HCT116 (cell line): Measurements from ENCODE around the gene EZH1. TPM values are rescaled to one million over a fixed set of nuclear protein-coding genes. Genes with fewer than 3 reads are reported as not detected.

Experiments used
- ATAC-seq: fragments of 200-7000 bp; cut with Tn5 transposase; 2 replicates; pipeline ENCODE4 v1.9.1; 2020; ENCODE audit warnings: mild to moderate bottlenecking, moderate library complexity
- BruUV-seq: library from RNA; stranded (reverse); fragments of 400-500 nt; replicated peaks from 2 replicates; lab custom pipeline; 2021; lab: Mats Ljungman, UMichigan
- CTCF ChIA-PET: fragments of 300-600 bp; sonication (Branson Sonifier 250); formaldehyde crosslinking; loops from one replicate; lab custom pipeline; 2021; ENCODE audit warnings: antibody characterized with exemption; lab: Charles Lee
- POLR2A ChIA-PET: fragments of 300-600, 350-600 bp; sonication (Branson Sonifier 250); formaldehyde crosslinking; loops from one replicate; lab custom pipeline; 2021; ENCODE audit warnings: antibody characterized with exemption; lab: Charles Lee
- RAD21 ChIA-PET, 2 experiments: fragments of 300-600 bp; sonication (Branson Sonifier 250); formaldehyde crosslinking; loops; one replicate each; lab custom pipeline; 2023; ENCODE audit warnings: low total read pairs in 2 of 2; ENCODE audit not compliant: uncharacterized antibody in 2 of 2, unreplicated experiment in 2 of 2, low non-redundant PET in 1 of 2; lab: Charles Lee
- DNase-seq: peaks from one replicate; pipeline ENCODE4 v3.0.0-alpha.2; 2010; ENCODE audit warnings: low read depth, low spot score
- H2AFZ ChIP-seq: fragments of 200-600 bp; shearing (Covaris generic), sonication (generic); 2 replicates; pipeline ENCODE4 v1.6.1; 2017; ENCODE audit warnings: low read depth, mixed run types, mixed read lengths, antibody characterized with exemption, low read length; ENCODE audit not compliant: poor library complexity, severe bottlenecking
- H3K27ac ChIP-seq: 2 replicates; pipeline ENCODE4 v1.5.1; 2012; ENCODE audit warnings: low read depth, low read length
- H3K27me3 ChIP-seq: fragments of 200-600 bp; sonication (generic); 2 replicates; pipeline ENCODE4 v1.6.1; 2016; ENCODE audit warnings: mixed run types, low read length, mixed read lengths; ENCODE audit not compliant: insufficient read depth
- H3K36me3 ChIP-seq, 2 experiments: fragments of 200-500 bp in 1 of 2; fragments of 200-600 bp in 1 of 2; sonication (Bioruptor generic) in 1 of 2; sonication (generic) in 1 of 2; 2 replicates each; pipeline versions ENCODE4 v1.5.1 to v1.6.1; 2014 to 2016; ENCODE audit warnings: low read length in 2 of 2, inconsistent platforms in 1 of 2, mixed read lengths in 1 of 2, mixed run types in 1 of 2; ENCODE audit not compliant: insufficient read depth in 2 of 2, control insufficient read depth in 1 of 2
- H3K4me1 ChIP-seq, 2 experiments: fragments of 200-600 bp in 1 of 2; sonication (generic) in 1 of 2; 2 replicates each; pipeline versions ENCODE4 v1.5.1 to v1.6.1; 2012 to 2017; ENCODE audit warnings: low read length in 2 of 2, inconsistent platforms in 1 of 2, mild to moderate bottlenecking in 1 of 2, mixed read lengths in 1 of 2, mixed run types in 1 of 2, moderate library complexity in 1 of 2; ENCODE audit not compliant: insufficient read depth in 2 of 2, control insufficient read depth in 1 of 2
- H3K4me2 ChIP-seq: fragments of 200-600 bp; sonication (generic); 2 replicates; pipeline ENCODE4 v1.6.1; 2017; ENCODE audit warnings: mixed run types, low read length, mixed read lengths
- H3K4me3 ChIP-seq, 2 experiments: fragments of 200-600 bp in 1 of 2; sonication (generic) in 1 of 2; replicated peaks in 1 of 2; 2 replicates each; pipeline ENCODE4 v1.5.1; 2011 to 2016; ENCODE audit warnings: low read length in 2 of 2, control low read depth in 1 of 2, low read depth in 1 of 2, mild to moderate bottlenecking in 1 of 2, mixed read lengths in 1 of 2, mixed run types in 1 of 2
- H3K79me2 ChIP-seq: fragments of 200-600 bp; sonication (generic); 2 replicates; pipeline ENCODE4 v1.6.1; 2017; ENCODE audit warnings: mild to moderate bottlenecking, mixed run types, low read length, moderate library complexity, mixed read lengths; ENCODE audit not compliant: insufficient read depth
- H3K9ac ChIP-seq: fragments of 200-600 bp; sonication (generic); 2 replicates; pipeline ENCODE4 v1.6.1; 2016; ENCODE audit warnings: low read length, mixed read lengths
- H3K9me2 ChIP-seq: fragments of 200-600 bp; sonication (generic), shearing (Covaris generic); 2 replicates; pipeline ENCODE4 v1.6.1; 2017; ENCODE audit warnings: mixed run types, mild to moderate bottlenecking, moderate library complexity; ENCODE audit not compliant: insufficient read depth
- H3K9me3 ChIP-seq, 2 experiments: fragments of 200-500 bp in 1 of 2; fragments of 200-600 bp in 1 of 2; sonication (Bioruptor generic) in 1 of 2; sonication (generic) in 1 of 2; 2 replicates each; pipeline ENCODE4 v1.6.1; 2014 to 2017; ENCODE audit warnings: low read length in 2 of 2, mixed read lengths in 2 of 2, inconsistent platforms in 1 of 2, low read depth in 1 of 2, mild to moderate bottlenecking in 1 of 2, mixed run types in 1 of 2, moderate library complexity in 1 of 2; ENCODE audit not compliant: control insufficient read depth in 1 of 2, insufficient read depth in 1 of 2
- H4K20me1 ChIP-seq: fragments of 200-600 bp; sonication (generic), shearing (Covaris generic); 2 replicates; pipeline ENCODE4 v1.6.1; 2017; ENCODE audit warnings: mixed run types, mild to moderate bottlenecking, moderate library complexity; ENCODE audit not compliant: insufficient read depth
- CBX3 ChIP-seq: IDR thresholded peaks from 2 replicates; pipeline ENCODE4 v1.6.1; 2012; ENCODE audit warnings: low read depth
- ELF1 ChIP-seq: IDR thresholded peaks from 2 replicates; pipeline ENCODE4 v1.6.1; 2012; ENCODE audit warnings: low read depth, borderline replicate concordance
- EZH2phosphoT487 ChIP-seq: fragments of 200-600 bp; IDR thresholded peaks from 2 replicates; pipeline ENCODE4 v1.6.1; 2018; ENCODE audit warnings: antibody characterized with exemption, borderline replicate concordance
- TCF7L2 ChIP-seq: IDR thresholded peaks from 2 replicates; pipeline ENCODE4 v1.7.0; 2011; ENCODE audit warnings: borderline replicate concordance, inconsistent platforms; ENCODE audit not compliant: insufficient read depth, insufficient read length; ENCODE audit errors: extremely low read depth
- YY1 ChIP-seq: IDR thresholded peaks from 2 replicates; pipeline ENCODE4 v1.6.1; 2011; ENCODE audit warnings: low read length, low read depth, moderate library complexity, mild to moderate bottlenecking; ENCODE audit not compliant: insufficient replicate concordance; ENCODE audit errors: extremely low read depth
- ZFX ChIP-seq: fragments of 450-650 bp; IDR thresholded peaks from 2 replicates; pipeline ENCODE4 v1.6.1; 2017
- ZNF274 ChIP-seq: fragments of 200-500 bp; sonication (Bioruptor generic); IDR thresholded peaks from 2 replicates; pipeline ENCODE4 v1.6.1; 2014; ENCODE audit warnings: mild to moderate bottlenecking, low read depth, low read length, inconsistent platforms
- intact Hi-C: fragments of 100-400 bp; cut with micrococcal nuclease; formaldehyde crosslinking; loops from 2 replicates; pipeline ENCODE4 v1.10.0; 2022
- total RNA-seq: library from RNA; stranded (reverse); gene quantifications from one replicate; pipeline ENCODE4 v1.2.1, GENCODE V29; 2021; ENCODE audit not compliant: unreplicated experiment
- TF ChIP-seq, protein P1 (sequence below): IDR thresholded peaks from 2 replicates; pipeline ENCODE4 v1.6.1; 2012
- TF ChIP-seq, protein P2 (sequence below): IDR thresholded peaks from 2 replicates; pipeline ENCODE4 v1.6.1; 2012

EZH1 gene
- total RNA-seq, 1 experiment from 2014 or later, result 29.3 TPM

DNA sequence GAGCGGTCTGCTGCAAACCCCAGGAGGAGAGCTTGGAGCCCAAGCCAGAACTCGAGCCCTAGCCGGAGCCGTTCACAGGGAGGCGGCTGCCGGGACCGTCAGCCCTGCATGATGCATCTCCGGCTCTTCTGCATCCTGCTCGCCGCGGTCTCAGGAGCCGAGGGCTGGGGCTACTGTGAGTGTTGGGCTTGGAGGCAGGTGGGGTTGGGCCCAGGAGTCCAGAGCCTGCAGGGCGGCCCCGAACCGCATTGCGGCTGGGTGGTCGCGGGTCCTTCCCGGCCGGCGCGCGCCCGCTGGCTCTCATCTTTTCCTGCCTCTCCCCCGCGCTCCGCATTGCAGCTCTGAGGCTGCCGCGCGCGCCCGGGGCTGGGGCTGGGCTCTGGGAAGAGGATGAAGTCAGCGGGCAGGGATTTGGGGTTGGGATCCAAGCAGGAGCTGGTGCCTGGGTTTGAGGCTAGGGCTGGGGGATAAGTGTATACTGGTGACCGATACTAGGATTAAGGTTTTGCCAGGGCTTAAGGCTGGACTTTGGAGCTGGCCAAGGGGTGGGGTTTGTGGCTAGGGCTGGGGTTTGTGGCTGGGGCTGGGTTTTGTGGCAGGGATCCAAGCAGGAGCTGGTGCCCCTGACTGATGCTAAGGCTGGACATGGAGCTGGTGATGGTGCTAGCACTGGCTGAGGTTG lies 62.0 kb downstream of the EZH1 start:
- Histone ChIP-seq H3K79me2 (no peaks in the 10 kb centered on the region), H3K4me1 (peaks cover 32 to 50% of the 10 kb centered on the region in 2 experiments), H3K27me3 (no peaks in the 10 kb centered on the region), H3K27ac (peak overlapping the region; percentile 24; the same call in 1 of the 2 replicates), H2AFZ (peak overlapping the region; percentile 89), H3K9ac (peak overlapping the region; percentile 60), H3K9me2 (no peaks in the 10 kb centered on the region), H3K36me3 (no peaks in the 10 kb centered on the region), H3K4me3 (peak overlapping the region; percentile 54 to 70), H3K9me3 (no peaks in the 10 kb centered on the region), H3K4me2 (peak overlapping the region; percentile 99), H4K20me1 (no peaks in the 10 kb centered on the region)
- BruUV-seq, result no TSS peak
- POLR2A ChIA-PET, result interaction anchor here (1.0 kb wide), 1 partner anchor 105 kb away, joined by 5 read pairs; the partner anchor contains the start of gene PSMC3IP
- no peak for ATAC-seq
- TF ChIP-seq YY1 (no peak), EZH2phosphoT487 (no peak), TCF7L2 (peak; percentile 18)
- TF ChIP-seq, protein P1, sequence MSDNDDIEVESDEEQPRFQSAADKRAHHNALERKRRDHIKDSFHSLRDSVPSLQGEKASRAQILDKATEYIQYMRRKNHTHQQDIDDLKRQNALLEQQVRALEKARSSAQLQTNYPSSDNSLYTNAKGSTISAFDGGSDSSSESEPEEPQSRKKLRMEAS, result no peak
- intact Hi-C loops, result no loop called here
- CTCF ChIA-PET, result interaction anchor here (1.3 to 1.9 kb wide), 2 partner anchors 9 to 105 kb away, joined by 3 to 12 read pairs; partner anchors contain the start of gene PSMC3IP
- RAD21 ChIA-PET, result interaction anchor here in 1 of 2 experiments (1.1 kb wide), 1 partner anchor 104 kb away, joined by 3 read pairs; no protein-coding TSS in a partner anchor
- no peak for DNase-seq

DNA sequence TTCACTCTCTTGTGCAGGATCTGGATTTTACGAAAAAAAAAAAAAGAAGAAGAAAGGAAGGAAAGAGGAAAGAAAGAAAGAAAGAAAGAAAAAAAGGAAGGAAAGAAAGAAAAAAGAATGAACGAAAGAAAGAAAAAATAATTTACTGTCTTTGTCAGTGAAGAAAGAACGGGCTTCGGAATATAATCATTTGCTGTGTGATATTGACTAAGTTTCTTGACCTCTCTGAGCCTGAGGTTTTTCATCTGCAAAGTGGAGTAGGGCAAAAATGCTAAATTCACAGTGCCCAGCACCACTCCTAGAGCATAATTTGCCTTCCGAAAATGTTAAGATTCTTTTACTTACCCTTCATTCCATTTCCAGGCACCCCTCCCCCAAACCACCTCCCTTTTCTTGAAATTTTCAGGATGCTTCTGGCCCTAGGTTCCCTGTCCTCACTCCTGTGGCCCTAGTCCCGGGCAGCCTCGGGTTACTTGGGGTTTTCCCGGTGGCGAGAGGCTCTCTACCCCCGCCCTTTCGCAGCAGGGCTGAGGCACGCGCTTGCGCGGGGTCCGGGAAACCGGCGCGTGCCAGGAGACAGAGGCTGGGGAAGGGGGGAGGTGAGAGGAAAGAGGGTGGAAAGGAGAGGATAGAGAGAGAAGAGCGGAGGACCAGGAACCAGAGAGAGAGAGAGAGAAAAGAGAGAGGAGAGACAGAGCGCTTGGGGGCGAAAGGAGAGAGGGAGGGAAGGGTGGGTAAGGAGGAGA lies 62.7 kb downstream of the EZH1 start, which contains the start of gene CNTNAP1:
CNTNAP1 (plus strand) TSS at position 556 of the 746 bp plus-strand sequence. CDS start 299 bp downstream, outside the sequence.
- peaks cover 36 to 57% of the 10 kb centered on the region in 2 experiments for H3K4me1 ChIP-seq
- no peaks in the 10 kb centered on the region for H3K79me2 ChIP-seq
- H3K27me3 ChIP-seq, result no peaks in the 10 kb centered on the region
- intact Hi-C loops, result no loop called here
- peak within 1 kb of the TSS; percentile 60 for H3K9ac ChIP-seq
- peak within 1 kb of the TSS; percentile 89 for H2AFZ ChIP-seq
- no peaks in the 10 kb centered on the region for H3K36me3 ChIP-seq
- ChIA-PET CTCF (interaction anchor here (1.3 to 1.9 kb wide), 2 partner anchors 8 to 104 kb away, joined by 3 to 12 read pairs; partner anchors contain the start of gene PSMC3IP), RAD21 (interaction anchor here in 1 of 2 experiments (1.1 kb wide), 1 partner anchor 104 kb away, joined by 3 read pairs; no protein-coding TSS in a partner anchor), POLR2A (no interaction called here)
- H3K27ac ChIP-seq, result peak within 1 kb of the TSS; percentile 24; the same call in 1 of the 2 replicates
- ATAC-seq (peak; percentile 7; the same call in 1 of the 2 replicates), DNase-seq (no peak)
- peak within 1 kb of the TSS; percentile 99 for H3K4me2 ChIP-seq
- no peaks in the 10 kb centered on the region for H3K9me2 ChIP-seq
- no peaks in the 10 kb centered on the region for H4K20me1 ChIP-seq
- TF ChIP-seq, protein P1, result 0 out of 2 replicates have a peak, but pooled peaks have one; percentile 43
- TF ChIP-seq, protein P2, sequence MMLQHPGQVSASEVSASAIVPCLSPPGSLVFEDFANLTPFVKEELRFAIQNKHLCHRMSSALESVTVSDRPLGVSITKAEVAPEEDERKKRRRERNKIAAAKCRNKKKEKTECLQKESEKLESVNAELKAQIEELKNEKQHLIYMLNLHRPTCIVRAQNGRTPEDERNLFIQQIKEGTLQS, result no peak
- TF ChIP-seq CBX3 (no peak), ELF1 (no peak), ZFX (no peak), ZNF274 (no peak)
- no TSS peak for BruUV-seq
- no peaks in the 10 kb centered on the region for H3K9me3 ChIP-seq
- H3K4me3 ChIP-seq, result peak within 1 kb of the TSS; percentile 54 to 70
